Natural killer cell (primary cell): ENCODE measurements around the gene PRDM12. TPM values are rescaled to one million over a fixed set of nuclear protein-coding genes. Genes with fewer than 3 reads are reported as not detected.

ENCODE experiments used
- ATAC-seq, 3 donors: fragments of 150-1000 bp in 2 of 3; fragments of 200-7000 bp in 1 of 3; cut with Tn5 transposase; 1 replicate in 1 of 3; 2 replicates in 2 of 3; pipeline ENCODE4 v1.10.0; 2021; ENCODE audit warnings: mild to moderate bottlenecking in 2 of 3, moderate library complexity in 2 of 3
- DNase-seq, 2 donors: peaks; one replicate each; pipeline versions ENCODE4 v3.0.0 to v3.0.0-alpha.2; 2013 to 2021; ENCODE audit warnings: mixed read lengths in 1 of 2
- H3K27ac ChIP-seq: one replicate; pipeline ENCODE4 v1.5.1; 2013; ENCODE audit warnings: mild to moderate bottlenecking, low read length
- H3K27me3 ChIP-seq: one replicate; pipeline ENCODE4 v1.6.1; 2013; ENCODE audit warnings: low read length; ENCODE audit not compliant: control insufficient read depth, insufficient read depth
- H3K36me3 ChIP-seq: one replicate; pipeline ENCODE4 v1.6.1; 2013; ENCODE audit warnings: low read length; ENCODE audit not compliant: control insufficient read depth, insufficient read depth
- H3K4me1 ChIP-seq: one replicate; pipeline ENCODE4 v1.6.1; 2013; ENCODE audit warnings: low read length; ENCODE audit not compliant: control insufficient read depth, insufficient read depth
- H3K4me3 ChIP-seq: one replicate; pipeline ENCODE4 v1.5.1; 2013; ENCODE audit warnings: low read length
- H3K9me3 ChIP-seq: one replicate; pipeline ENCODE4 v1.6.1; 2013; ENCODE audit warnings: low read length; ENCODE audit not compliant: control insufficient read depth, insufficient read depth
- H3K27ac Mint-ChIP-seq, 2 donors: one replicate each; pipeline ENCODE4 v1.8.0; 2022; ENCODE audit warnings: mild to moderate bottlenecking in 2 of 2, mixed read lengths in 2 of 2, moderate library complexity in 1 of 2
- H3K27me3 Mint-ChIP-seq, 2 donors: one replicate each; pipeline ENCODE4 v1.8.0; 2022; ENCODE audit warnings: low read depth in 2 of 2, mixed read lengths in 2 of 2
- H3K36me3 Mint-ChIP-seq: one replicate; pipeline ENCODE4 v1.8.0; 2022; ENCODE audit warnings: mixed read lengths
- H3K4me1 Mint-ChIP-seq, 2 donors: one replicate each; pipeline ENCODE4 v1.8.0; 2022; ENCODE audit warnings: mixed read lengths in 2 of 2
- H3K4me3 Mint-ChIP-seq: one replicate; pipeline ENCODE4 v1.8.0; 2022; ENCODE audit warnings: mild to moderate bottlenecking, moderate library complexity, mixed read lengths
- H3K9me3 Mint-ChIP-seq, 2 donors: one replicate each; pipeline ENCODE4 v1.8.0; 2022; ENCODE audit warnings: mixed read lengths in 2 of 2
- CTCF ChIP-seq: fragments of 200-600 bp; IDR thresholded peaks from one replicate; pipeline ENCODE4 v1.8.0; 2022; ENCODE audit warnings: antibody characterized with exemption
- WGBS: methylation state at CpG from one replicate; pipeline ENCODE4 v1.1.7; 2013; ENCODE audit warnings: missing lambda C conversion rate; ENCODE audit not compliant: insufficient coverage; 5-methylcytosine and 5-hydroxymethylcytosine counted together
- intact Hi-C: fragments of 100-400 bp; cut with micrococcal nuclease; formaldehyde crosslinking; loops from one replicate; pipeline ENCODE4 v1.14.2; 2022
- total RNA-seq, 4 donors: library from RNA; stranded (reverse); fragments of 120-200 nt in 1 of 4; gene quantifications; one replicate each; pipeline versions ENCODE4 v1.2.3 to v1.2.4, GENCODE V29; 2013 to 2022

Gene PRDM12
- total RNA-seq, 3 donors from 2014 or later (not counting 1 experiment from before 2014, with no cell fraction given) = 0.09 to 0.15 TPM; not detected in 1

GRCh38 chr9:130693101-130693425 is 28.7 kb downstream of the PRDM12 start:
- Mint-ChIP-seq H3K4me1 (peaks cover 36 to 41% of the 10 kb centered on the region in 2 donors), H3K4me3 (peak overlapping the region; percentile 99), H3K27me3 (peaks cover 0 to 5% of the 10 kb centered on the region in 2 donors), H3K36me3 (peaks cover 23% of the 10 kb centered on the region), H3K9me3 (no peaks in the 10 kb centered on the region), H3K27ac (peak overlapping the region; percentile 88 to 89)
- Histone ChIP-seq H3K27ac (peak overlapping the region; percentile 57), H3K4me1 (peaks cover 23% of the 10 kb centered on the region), H3K9me3 (no peaks in the 10 kb centered on the region), H3K27me3 (no peaks in the 10 kb centered on the region), H3K4me3 (peak overlapping the region; percentile 89), H3K36me3 (peaks cover 18% of the 10 kb centered on the region)
- no peak for TF ChIP-seq CTCF
- intact Hi-C loops = loop anchor here (1.0 kb wide), 1 partner anchor 19 kb away; no protein-coding TSS in a partner anchor
- ATAC-seq (peak in 2 of 3 donors; percentile 0 to 1), DNase-seq (no peak)
- 8% methylated on average over 8 of the region's 8 CpGs for WGBS

- ATAC-seq = peak; percentile 99 to 100 (median 99)
- intact Hi-C loops = loop anchor here (1.0 kb wide), 1 partner anchor 19 kb away; no protein-coding TSS in a partner anchor
- DNase-seq = peak; percentile 82 to 99
Observed at GRCh38 chr9:130693426-130694191, 29.2 kb downstream of the PRDM12 start, which contains the start of gene EXOSC2. Gene EXOSC2 (plus strand): TSS chr9:130693780. CDS start chr9:130693792, 12 bp downstream.

GRCh38 chr9:130694205-130694604 is 29.8 kb downstream of the PRDM12 start:
- Mint-ChIP-seq H3K36me3 (peaks cover 23% of the 10 kb centered on the region), H3K4me1 (peaks cover 36 to 48% of the 10 kb centered on the region in 2 donors), H3K27me3 (peaks cover 0 to 5% of the 10 kb centered on the region in 2 donors), H3K27ac (peak overlapping the region; percentile 88 to 89), H3K4me3 (peak overlapping the region; percentile 99), H3K9me3 (no peaks in the 10 kb centered on the region)
- 0% methylated on average over 2 of the region's 8 CpGs for WGBS
- H3K27me3 ChIP-seq = no peaks in the 10 kb centered on the region
- peaks cover 27% of the 10 kb centered on the region for H3K36me3 ChIP-seq
- intact Hi-C loops = no loop called here
- H3K9me3 ChIP-seq = no peaks in the 10 kb centered on the region
- H3K4me1 ChIP-seq = peaks cover 23% of the 10 kb centered on the region
- ATAC-seq (no peak), DNase-seq (no peak)
- H3K4me3 ChIP-seq = peak overlapping the region; percentile 89
- TF ChIP-seq CTCF = no peak
- H3K27ac ChIP-seq = peak overlapping the region; percentile 57

More at GRCh38 chr9:130693426-130694191, 29.2 kb downstream of the PRDM12 start, which contains the start of gene EXOSC2:
- TF ChIP-seq CTCF = no peak
- Mint-ChIP-seq H3K4me1 (peaks cover 36 to 42% of the 10 kb centered on the region in 2 donors), H3K4me3 (peak within 1 kb of the TSS; percentile 99), H3K36me3 (peaks cover 23% of the 10 kb centered on the region), H3K9me3 (no peaks in the 10 kb centered on the region), H3K27me3 (peaks cover 0 to 5% of the 10 kb centered on the region in 2 donors), H3K27ac (peak within 1 kb of the TSS; percentile 88 to 89)
- Histone ChIP-seq H3K4me1 (peaks cover 23% of the 10 kb centered on the region), H3K27ac (peak within 1 kb of the TSS; percentile 57), H3K27me3 (no peaks in the 10 kb centered on the region), H3K36me3 (peaks cover 22% of the 10 kb centered on the region), H3K4me3 (peak within 1 kb of the TSS; percentile 89), H3K9me3 (no peaks in the 10 kb centered on the region)
- under 1% methylated on average over 40 of the region's 40 CpGs for WGBS
